GM18517 (cell line): ENCODE data around the gene TSGA10.
"Not testable (repeated sequence)": the region's sequence is repeated elsewhere in the genome, so short reads cannot be mapped to it uniquely, and the experiment has no call there.

Source experiments
- ATAC-seq: cut with Tn5 transposase; IDR thresholded peaks from one replicate; pipeline ENCODE4 v1.9.1; 2021; ENCODE audit warnings: mild to moderate bottlenecking, moderate library complexity; ENCODE audit not compliant: unreplicated experiment

TSGA10 gene

GRCh38 chr2:99154643-99155536 is at the start of gene TSGA10, which contains the start of gene LIPT1:
Gene TSGA10, minus strand, starts transcription at chr2:99154942. Its CDS starts 45,503 bp downstream, at chr2:99109439.
Gene LIPT1, plus strand, starts transcription at chr2:99154967. Its CDS starts 6,991 bp downstream, at chr2:99161958.
- ATAC-seq, result peak; percentile 93

DNA sequence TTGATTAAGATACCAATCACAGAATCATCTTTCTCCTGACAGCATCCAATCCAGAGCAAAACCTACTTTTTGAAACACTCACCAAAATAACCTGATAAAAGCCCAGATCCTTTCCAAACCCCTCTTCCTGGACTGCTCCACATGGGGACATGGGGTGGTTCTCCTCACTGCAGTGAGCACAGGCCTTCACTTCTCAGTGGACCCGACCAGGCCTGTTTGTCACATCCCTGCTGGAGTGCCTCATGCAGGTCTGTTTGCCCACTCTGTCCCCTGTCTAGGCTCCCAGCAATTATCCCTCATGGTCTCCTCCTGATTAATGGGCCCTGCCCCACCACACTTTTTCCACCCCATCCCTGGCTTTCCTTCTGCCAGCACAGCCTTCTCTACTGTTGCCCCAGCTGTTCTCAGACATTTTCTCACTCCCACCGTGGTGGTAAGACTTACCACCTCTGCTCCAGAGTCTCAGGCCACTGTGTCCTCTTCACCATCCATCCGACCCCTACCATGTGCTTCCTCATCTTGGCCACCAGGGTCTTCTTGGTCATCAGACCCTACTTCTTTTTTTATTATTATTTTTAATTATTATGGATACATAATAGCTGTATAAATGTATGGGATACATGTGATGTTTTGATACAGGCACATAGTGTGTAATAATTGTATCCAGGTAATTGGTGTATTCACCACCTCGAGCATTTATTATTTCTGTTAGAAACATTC is 47.4 kb upstream of the TSGA10 start:
- ATAC-seq, result no peak

DNA sequence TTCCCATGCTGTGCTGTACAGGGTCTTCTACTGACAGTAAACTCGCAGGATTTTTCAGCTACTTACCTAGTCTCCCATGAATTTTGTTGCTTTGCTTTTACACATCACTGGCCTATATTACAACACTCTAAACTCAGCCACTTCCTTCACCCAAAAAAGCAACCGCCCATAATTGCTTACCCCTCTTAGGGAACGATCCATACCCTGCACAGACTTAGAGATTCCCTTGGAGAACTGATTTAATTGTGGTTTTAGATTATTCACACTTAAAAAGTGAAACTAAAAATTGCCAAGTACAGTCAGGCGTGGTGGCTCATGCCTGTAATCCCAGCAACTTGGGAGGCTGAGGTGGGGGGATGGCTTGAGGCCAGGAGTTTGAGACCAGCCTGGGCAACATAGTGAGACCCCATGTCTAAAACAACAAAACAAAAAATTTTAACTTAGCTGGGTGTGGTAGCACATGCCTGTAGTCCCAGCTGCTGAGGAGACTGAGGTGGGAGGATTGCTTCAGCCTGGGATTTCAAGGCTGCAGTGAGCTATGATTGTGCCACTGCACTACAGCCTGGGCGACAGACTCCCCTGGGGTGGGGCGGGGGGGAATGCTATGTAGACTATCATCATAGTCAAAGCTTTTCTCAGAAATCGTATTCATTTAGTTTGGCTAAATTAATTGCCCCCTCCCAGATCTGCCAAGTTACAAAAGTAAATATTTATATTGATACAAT is 45.5 kb upstream of the TSGA10 start:
- no peak for ATAC-seq

DNA sequence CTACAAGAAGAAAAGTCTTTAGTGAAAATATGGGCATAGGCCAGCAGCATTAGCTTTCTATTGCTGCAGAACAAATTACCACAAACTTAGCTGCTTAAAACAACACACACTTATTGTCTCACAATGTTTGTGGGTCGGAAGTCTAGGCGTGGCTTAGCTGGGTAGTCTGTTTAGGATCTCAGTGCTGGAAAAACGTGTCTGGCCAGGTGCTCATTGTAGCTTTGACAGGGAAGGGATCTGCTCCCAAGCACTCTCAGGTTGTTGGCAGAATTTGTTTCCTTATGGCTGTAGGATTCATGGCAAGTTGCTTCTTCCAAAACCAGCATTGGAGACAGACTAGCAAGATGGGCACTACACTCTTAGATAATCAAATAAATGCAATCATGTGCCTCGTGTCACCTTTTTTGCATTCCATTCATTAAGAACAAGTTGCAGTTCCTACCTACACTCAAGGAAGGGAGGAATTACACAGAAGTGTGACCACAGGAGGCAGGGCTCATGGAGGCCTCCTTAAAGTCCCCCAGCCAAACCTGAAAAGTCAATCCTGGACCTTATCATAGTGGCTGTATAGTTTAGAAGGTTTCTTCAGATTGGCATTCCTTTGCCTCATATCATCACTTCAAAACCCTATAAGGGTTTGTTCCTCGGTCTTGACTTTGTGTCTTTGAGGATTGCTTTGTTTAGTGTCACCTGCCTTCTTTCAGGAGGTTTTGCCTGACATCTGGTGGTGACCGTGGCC is 43.5 kb upstream of the TSGA10 start:
- no peak for ATAC-seq

- not testable (repeated sequence) for ATAC-seq
These were observed 37.6 kb upstream of the TSGA10 start for GRCh38 chr2:99192364-99192763.

- no peak for ATAC-seq
These were observed 35.8 kb upstream of the TSGA10 start for GRCh38 chr2:99190548-99190947.

DNA sequence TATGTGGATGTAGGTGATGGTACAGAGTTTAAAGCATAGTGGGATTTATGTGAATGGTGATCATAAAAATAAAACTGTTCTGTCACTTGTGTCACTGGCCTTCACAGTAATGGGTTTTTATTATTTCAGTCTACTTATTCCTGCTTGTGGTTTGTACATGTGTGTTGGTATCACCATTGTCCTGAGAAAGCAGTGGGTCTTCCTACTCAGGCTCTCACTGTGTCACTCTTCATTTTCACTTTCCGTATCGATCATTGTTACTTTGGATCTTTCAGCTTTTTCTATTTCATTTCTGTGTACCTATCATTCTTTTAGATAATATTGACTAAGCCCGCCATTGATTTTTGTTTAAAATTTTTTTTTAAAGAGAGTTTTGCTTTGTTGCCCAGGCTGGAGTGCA is 33.6 kb upstream of the TSGA10 start:
- no peak for ATAC-seq

- no peak for ATAC-seq
These were observed 32.3 kb upstream of the TSGA10 start for GRCh38 chr2:99187011-99187410.

- ATAC-seq, result no peak
These were observed 30.1 kb upstream of the TSGA10 start for GRCh38 chr2:99184811-99185210.

- no peak for ATAC-seq
These were observed 28.3 kb upstream of the TSGA10 start for GRCh38 chr2:99183025-99183424.

GRCh38 chr2:99181624-99182000 is 26.9 kb upstream of the TSGA10 start:
- no peak for ATAC-seq

DNA sequence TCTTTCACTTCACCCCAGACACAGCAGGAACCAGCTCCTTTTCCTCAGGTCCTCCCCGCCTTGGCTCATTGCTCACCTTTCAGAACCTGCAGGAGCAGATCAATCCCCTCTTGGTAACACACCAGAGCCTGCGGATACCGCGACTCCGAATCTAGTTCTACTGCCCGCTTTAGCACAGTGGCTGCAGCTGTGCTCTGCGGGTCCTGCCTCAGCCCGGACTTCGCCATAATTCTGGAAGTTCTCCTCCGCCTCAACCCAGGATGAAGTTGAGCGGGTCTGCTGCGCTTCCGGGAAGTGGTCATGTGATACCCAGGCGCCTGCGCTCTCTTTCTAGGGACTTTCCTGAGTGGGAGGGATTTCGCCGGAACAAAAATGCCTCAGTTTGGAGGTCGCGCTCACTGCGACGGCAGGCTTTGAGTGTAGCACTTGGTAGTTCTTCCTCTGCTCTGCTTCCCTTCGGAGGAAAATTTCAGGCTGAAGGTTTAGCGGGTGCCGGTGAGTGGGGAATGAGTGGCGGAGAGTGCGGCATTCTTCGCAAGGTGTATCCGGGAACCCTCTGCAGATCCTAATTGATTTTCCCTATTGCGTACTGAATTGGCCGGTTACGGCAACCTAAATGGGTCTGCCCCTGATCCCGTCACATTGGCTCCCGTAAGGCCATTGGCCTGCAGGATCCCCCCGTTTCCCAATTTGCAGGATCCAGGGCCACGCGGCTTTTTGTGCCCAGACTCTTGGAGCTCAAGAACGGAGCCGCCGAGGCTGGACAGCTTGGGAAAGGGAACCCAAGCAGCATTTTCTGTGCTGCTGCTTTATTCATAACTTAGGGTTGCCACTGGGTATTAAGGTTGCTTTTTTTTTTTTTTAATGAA is 26.2 kb upstream of the TSGA10 start, which contains the start of the genes MITD1 and MRPL30:
MITD1 (minus strand) TSS at position 304 of the 869 bp plus-strand sequence; CDS start at position 227, 77 bp downstream.
MRPL30 (plus strand) TSS at position 430 of the 869 bp plus-strand sequence. CDS start 5,020 bp downstream, outside the sequence.
- peak; percentile 95 for ATAC-seq

DNA sequence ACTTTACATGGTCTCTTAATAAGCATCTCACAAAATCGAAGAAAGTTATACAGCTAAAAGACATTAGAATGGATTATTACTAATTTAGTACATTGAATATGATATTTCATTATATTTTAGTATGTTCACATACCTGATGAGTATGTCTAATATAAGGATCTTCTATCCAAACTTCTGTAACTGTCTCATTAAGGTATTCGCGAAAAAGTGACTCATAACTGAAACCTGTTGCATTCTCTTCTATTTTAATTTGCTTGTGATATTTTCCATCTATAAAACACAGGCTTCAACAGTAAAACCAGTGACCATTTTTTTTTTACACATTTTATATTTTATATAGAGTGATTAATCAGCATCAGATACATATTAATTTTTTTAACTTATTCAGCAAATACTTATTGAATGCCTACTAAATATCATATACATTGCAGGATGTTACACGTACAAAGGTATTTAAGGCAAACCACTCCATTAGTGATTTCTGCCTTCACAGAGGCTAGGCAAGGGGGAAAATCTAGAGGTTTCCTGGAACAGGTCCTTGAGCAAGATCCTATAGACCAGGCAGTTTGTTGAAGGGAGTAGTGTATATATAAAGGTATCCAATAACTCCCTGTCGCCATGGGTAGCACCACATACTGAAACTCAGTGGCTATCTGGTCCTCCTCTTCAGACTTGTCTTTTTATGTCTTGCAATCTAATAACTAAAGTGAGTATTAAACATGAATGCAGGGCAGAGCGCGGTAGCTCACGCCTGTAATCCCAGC is 16.8 kb upstream of the TSGA10 start:
- ATAC-seq, result no peak

DNA sequence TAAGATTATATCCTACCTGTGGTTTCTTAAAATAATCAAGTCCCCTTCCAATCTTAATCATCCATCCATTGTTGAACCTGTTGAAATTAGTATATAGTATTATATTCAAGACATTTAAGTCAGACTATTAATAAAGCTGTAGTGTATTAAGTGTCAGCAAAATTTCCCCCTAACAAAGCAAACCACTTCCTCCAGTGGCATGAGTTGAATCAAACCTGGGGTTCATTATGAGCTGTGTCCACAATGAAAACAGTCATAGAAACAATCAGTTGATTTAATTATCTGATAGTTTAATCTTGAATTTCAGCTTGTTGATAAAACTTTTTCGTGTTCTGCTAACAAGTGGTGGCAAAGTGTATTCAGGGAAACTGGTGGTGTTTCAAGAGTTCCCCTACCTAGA is 14.8 kb upstream of the TSGA10 start:
- ATAC-seq, result no peak

DNA sequence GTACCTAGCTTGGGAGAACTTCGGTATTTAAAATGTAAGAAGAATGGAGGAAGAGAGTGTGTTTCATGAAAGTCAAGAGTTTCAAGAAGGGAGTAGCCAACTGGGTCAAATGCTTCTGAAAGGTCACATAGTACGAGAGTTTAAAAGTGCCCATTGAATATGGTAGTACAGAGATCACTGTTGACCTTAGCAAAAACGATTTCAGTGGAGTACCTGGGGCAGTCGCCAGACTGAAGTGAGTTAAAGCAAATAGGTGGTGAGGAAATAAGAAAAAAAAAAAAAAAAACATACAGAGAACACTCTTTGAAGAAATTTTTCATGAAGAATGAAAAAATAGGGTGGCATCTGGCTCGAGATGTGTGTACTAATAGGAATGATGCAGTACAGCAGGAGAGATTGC is 11.5 kb upstream of the TSGA10 start:
- ATAC-seq, result no peak

- no peak for ATAC-seq
These were observed 4.9 kb upstream of the TSGA10 start for GRCh38 chr2:99159594-99159993.

DNA sequence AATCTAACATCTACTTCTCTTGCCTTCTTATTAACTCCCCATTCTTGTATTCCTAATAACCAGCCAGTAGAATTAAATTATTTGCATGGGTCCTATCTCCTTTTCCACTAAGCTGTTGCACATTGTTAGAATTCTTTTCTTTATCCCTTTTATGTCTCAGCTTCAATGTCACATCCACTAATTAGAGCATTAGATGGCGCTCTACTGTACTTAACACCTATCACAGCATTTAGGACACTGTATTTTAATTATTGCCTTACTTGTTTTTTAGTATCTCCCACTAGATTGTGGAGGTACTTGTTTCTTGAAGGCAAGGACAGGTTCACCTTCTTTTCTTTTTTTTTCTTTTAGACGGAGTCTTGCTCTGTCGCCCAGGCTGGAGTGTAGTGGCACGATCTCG is 3.9 kb upstream of the TSGA10 start:
- no peak for ATAC-seq

DNA sequence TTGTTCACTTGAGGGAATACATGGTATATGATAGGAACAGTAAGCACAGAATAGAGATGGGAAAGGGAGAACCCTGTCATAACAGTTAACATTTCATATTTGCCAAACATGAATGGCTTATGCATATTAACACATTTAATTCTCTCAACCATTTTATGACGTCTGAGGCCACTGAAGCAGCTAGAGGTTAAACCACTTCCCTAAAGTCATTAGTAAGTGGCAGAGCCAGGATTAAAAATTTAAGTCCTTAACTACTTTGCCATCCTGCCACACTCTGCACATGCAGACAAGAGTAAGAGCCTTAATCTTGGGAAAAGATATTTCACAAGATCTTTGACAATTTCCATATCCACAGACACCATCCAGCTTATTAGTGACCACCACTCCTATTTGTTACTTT is 2.1 kb upstream of the TSGA10 start:
- ATAC-seq, result no peak
